IMR-90 (cell line): ENCODE results near the gene FOXO6. TPM values are rescaled to one million over a fixed set of nuclear protein-coding genes. Genes with fewer than 3 reads are reported as not detected.

Experiments used
- ATAC-seq: fragments of 200-7000 bp; cut with Tn5 transposase; 2 replicates; pipeline ENCODE4 v1.9.1; 2020; ENCODE audit warnings: low read depth, mild to moderate bottlenecking, moderate library complexity
- BruUV-seq: library from RNA; stranded (reverse); fragments of 400-500 nt; replicated peaks from 2 replicates; lab custom pipeline; 2021; lab: Mats Ljungman, UMichigan
- CTCF ChIA-PET: fragments of 300-600 bp; formaldehyde crosslinking; extraction: SDS; loops from one replicate; lab custom pipeline; 2021; ENCODE audit warnings: antibody characterized with exemption; lab: Yijun Ruan, JAX
- POLR2A ChIA-PET: fragments of 300-600 bp; sonication (Branson Sonifier 250); formaldehyde crosslinking; loops from one replicate; lab custom pipeline; 2022; ENCODE audit warnings: antibody characterized with exemption; ENCODE audit not compliant: unreplicated experiment; lab: Charles Lee
- DNase-seq: peaks from one replicate; pipeline ENCODE4 v3.0.0; 2013
- H2AFZ ChIP-seq: replicated peaks from 2 replicates; pipeline ENCODE3; 2013; ENCODE audit warnings: low read length, mild to moderate bottlenecking; ENCODE audit not compliant: poor library complexity
- H2AK5ac ChIP-seq: 2 replicates; pipeline ENCODE4 v1.6.1; 2013; ENCODE audit warnings: low read depth, low read length, inconsistent platforms
- H2AK9ac ChIP-seq: replicated peaks from 2 replicates; pipeline ENCODE3; 2013; ENCODE audit warnings: mild to moderate bottlenecking, low read depth, low read length, moderate library complexity; ENCODE audit not compliant: poor library complexity
- H2BK120ac ChIP-seq: 2 replicates; pipeline ENCODE4 v1.6.1; 2013; ENCODE audit warnings: low read depth, low read length, inconsistent platforms
- H2BK15ac ChIP-seq: 3 replicates; pipeline ENCODE4 v1.6.1; 2013; ENCODE audit warnings: low read depth, low read length, inconsistent platforms
- H2BK20ac ChIP-seq: 2 replicates; pipeline ENCODE4 v1.6.1; 2013; ENCODE audit warnings: low read depth, mild to moderate bottlenecking, inconsistent platforms, low read length, moderate library complexity
- H2BK5ac ChIP-seq: 2 replicates; pipeline ENCODE4 v1.6.1; 2013; ENCODE audit warnings: mild to moderate bottlenecking, low read depth, low read length, inconsistent platforms; ENCODE audit not compliant: poor library complexity, severe bottlenecking
- H3K14ac ChIP-seq: replicated peaks from 2 replicates; pipeline ENCODE4 v1.6.1; 2013; ENCODE audit warnings: low read depth, low read length, inconsistent platforms
- H3K18ac ChIP-seq: 2 replicates; pipeline ENCODE4 v1.6.1; 2013; ENCODE audit warnings: low read depth, low read length, control low read depth
- H3K23ac ChIP-seq: 2 replicates; pipeline ENCODE4 v1.6.1; 2013; ENCODE audit warnings: low read depth, low read length, inconsistent platforms
- H3K27ac ChIP-seq: 2 replicates; pipeline ENCODE4 v1.5.1; 2013; ENCODE audit warnings: mild to moderate bottlenecking, control low read depth, low read length; ENCODE audit not compliant: insufficient read depth
- H3K27me3 ChIP-seq: 2 replicates; pipeline ENCODE4 v1.6.1; 2013; ENCODE audit warnings: low read length; ENCODE audit not compliant: control insufficient read depth, insufficient read depth
- H3K36me3 ChIP-seq: 2 replicates; pipeline ENCODE4 v1.6.1; 2013; ENCODE audit warnings: low read length, mixed read lengths; ENCODE audit not compliant: control insufficient read depth, insufficient read depth
- H3K4ac ChIP-seq: 2 replicates; pipeline ENCODE4 v1.6.1; 2013; ENCODE audit warnings: low read depth, low read length, inconsistent platforms
- H3K4me1 ChIP-seq: 2 replicates; pipeline ENCODE4 v1.6.1; 2013; ENCODE audit warnings: low read length, mixed read lengths; ENCODE audit not compliant: control insufficient read depth, insufficient read depth
- H3K4me2 ChIP-seq: 2 replicates; pipeline ENCODE4 v1.6.1; 2013; ENCODE audit warnings: low read depth, mild to moderate bottlenecking, control low read depth, low read length, moderate library complexity
- H3K4me3 ChIP-seq: 2 replicates; pipeline ENCODE4 v1.5.1; 2013; ENCODE audit warnings: low read depth, mild to moderate bottlenecking, control low read depth, low read length, moderate library complexity; ENCODE audit not compliant: insufficient read depth
- H3K56ac ChIP-seq: 2 replicates; pipeline ENCODE4 v1.6.1; 2013; ENCODE audit warnings: low read length, inconsistent platforms; ENCODE audit not compliant: insufficient read depth; ENCODE audit errors: extremely low read depth
- H3K79me1 ChIP-seq, 2 experiments: 2 replicates each; pipeline ENCODE4 v1.6.1; 2013; ENCODE audit warnings: low read length in 2 of 2, inconsistent platforms in 1 of 2, low read depth in 1 of 2
- H3K9ac ChIP-seq: 2 replicates; pipeline ENCODE4 v1.6.1; 2013; ENCODE audit warnings: low read depth, low read length, control low read depth
- H3K9me1 ChIP-seq: 2 replicates; pipeline ENCODE4 v1.6.1; 2013; ENCODE audit warnings: low read length, inconsistent platforms; ENCODE audit not compliant: insufficient read depth
- H3K9me3 ChIP-seq: 2 replicates; pipeline ENCODE4 v1.6.1; 2013; ENCODE audit warnings: low read length; ENCODE audit not compliant: control insufficient read depth, insufficient read depth
- H4K20me1 ChIP-seq: 2 replicates; pipeline ENCODE4 v1.6.1; 2013; ENCODE audit warnings: low read length, inconsistent platforms; ENCODE audit not compliant: insufficient read depth
- H4K5ac ChIP-seq: 2 replicates; pipeline ENCODE4 v1.6.1; 2013; ENCODE audit warnings: mild to moderate bottlenecking, low read depth, low read length, control low read depth
- H4K8ac ChIP-seq, 2 experiments: 2 replicates each; pipeline ENCODE4 v1.6.1; 2013; ENCODE audit warnings: low read depth in 2 of 2, low read length in 2 of 2, control low read depth in 1 of 2, inconsistent platforms in 1 of 2
- H4K91ac ChIP-seq: 2 replicates; pipeline ENCODE4 v1.6.1; 2013; ENCODE audit warnings: low read depth, low read length, inconsistent platforms; ENCODE audit not compliant: insufficient read depth
- CTCF ChIP-seq: conservative IDR thresholded peaks from 2 replicates; pipeline ENCODE4 v1.5.1; 2012; ENCODE audit warnings: mild to moderate bottlenecking, low read depth, low read length, improper control_type of control experiment
- NFE2L2 ChIP-seq: fragments of 150-350 bp; IDR thresholded peaks from 2 replicates; pipeline ENCODE4 v1.6.1; 2016; ENCODE audit warnings: low read depth, mild to moderate bottlenecking, low read length
- POLR2A ChIP-seq: IDR thresholded peaks from 2 replicates; pipeline ENCODE4 v1.6.1; 2012; ENCODE audit warnings: mild to moderate bottlenecking, low read depth, low read length
- RAD21 ChIP-seq: IDR thresholded peaks from 2 replicates; pipeline ENCODE4 v1.6.1; 2012; ENCODE audit warnings: low read length, improper control_type of control experiment
- RFX5 ChIP-seq: IDR thresholded peaks from 2 replicates; pipeline ENCODE4 v1.8.0; 2012; ENCODE audit warnings: low read depth, mild to moderate bottlenecking, low read length, moderate library complexity
- USF2 ChIP-seq: fragments of 150-350 bp; IDR thresholded peaks from 2 replicates; pipeline ENCODE4 v1.6.1; 2017; ENCODE audit warnings: mild to moderate bottlenecking, antibody characterized with exemption, low read length, low read depth
- WGBS, 2 experiments: methylation state at CpG; one replicate each; pipeline versions ENCODE4 v1.1.5 to v1.1.7; 2013; ENCODE audit warnings: missing lambda C conversion rate in 2 of 2; ENCODE audit not compliant: insufficient read length in 1 of 2; ENCODE audit errors: extremely low coverage in 2 of 2; 5-methylcytosine and 5-hydroxymethylcytosine counted together
- dilution Hi-C: fragments of 300-500 bp; cut with HindIII; formaldehyde crosslinking; loops from one replicate; pipeline ENCODE4 v1.14.3; 2018; ENCODE audit warnings: low sequenced_read_pairs; ENCODE audit not compliant: unreplicated experiment
- in situ Hi-C: fragments of 300-500 bp; cut with MboI; formaldehyde crosslinking; loops from 3 replicates; pipeline ENCODE4 v1.14.3; 2019; ENCODE audit warnings: low sequenced_read_pairs, inconsistent platforms, mixed read lengths
- intact Hi-C: fragments of 100-400 bp; cut with micrococcal nuclease; formaldehyde crosslinking; loops from 2 replicates; pipeline ENCODE4 v1.10.0; 2022
- polyA plus RNA-seq, 3 experiments: library from polyadenylated mRNA; depleted of rRNA; stranded (reverse); fragments of >200 nt; gene quantifications; 2 replicates each; pipeline ENCODE4 v1.2.3, GENCODE V29; 2012; ENCODE audit warnings: low replicate concordance in 1 of 3
- total RNA-seq: library from RNA; depleted of rRNA; stranded (reverse); fragments of >200 nt; gene quantifications from 2 replicates; pipeline ENCODE4 v1.2.3, GENCODE V29; 2012

Gene FOXO6
- total and polyA plus RNA-seq, 2 of the 4 experiments (the other 2 are of a cell fraction) = not detected

GRCh38 chr1:41382480-41383090 lies 21.4 kb downstream of the FOXO6 start:
- Histone ChIP-seq H3K9me3 (peaks cover 2% of the 10 kb centered on the region; the same call in 1 of the 2 replicates), H2AK9ac (no peak overlapping the region), H2AK5ac (no peak overlapping the region), H4K8ac (no peak overlapping the region), H3K23ac (no peak overlapping the region), H2BK120ac (no peak overlapping the region), H3K18ac (no peak overlapping the region), H3K36me3 (no peaks in the 10 kb centered on the region), H3K4me3 (peak overlapping the region; percentile 39), H3K9me1 (no peaks in the 10 kb centered on the region), H3K4me2 (peak overlapping the region; percentile 44), H4K20me1 (no peaks in the 10 kb centered on the region), H3K79me1 (no peaks in the 10 kb centered on the region), H3K4ac (no peak overlapping the region), H2AFZ (peak overlapping the region; percentile 89), H3K27ac (no peak overlapping the region; the same call in 1 of the 2 replicates), H3K27me3 (peaks cover 83% of the 10 kb centered on the region), H2BK5ac (no peak overlapping the region), H2BK15ac (no peak overlapping the region), H2BK20ac (no peak overlapping the region), H3K4me1 (no peaks in the 10 kb centered on the region), H4K5ac (no peak overlapping the region), H3K56ac (no peak overlapping the region), H3K14ac (no peak overlapping the region), H4K91ac (no peak overlapping the region), H3K9ac (no peak overlapping the region)
- in situ Hi-C loops = no loop called here
- TF ChIP-seq NFE2L2 = no peak
- TF ChIP-seq USF2 = no peak
- TF ChIP-seq CTCF = no peak
- no peak for TF ChIP-seq RAD21
- no peak for TF ChIP-seq RFX5
- TF ChIP-seq POLR2A = no peak
- DNase-seq = no peak
- ChIA-PET POLR2A (no interaction called here), CTCF (no interaction called here)
- BruUV-seq = no TSS peak
- dilution Hi-C loops = no loop called here
- peak; percentile 23 for ATAC-seq
- 1% methylated on average over 27 of the region's 48 CpGs; no CpG with 5 or more reads in 1 of the 2 experiments for WGBS, 2 experiments
- intact Hi-C loops = no loop called here
